PFSK-1 (cell line): Measurements from ENCODE around the gene BMP10.

Source experiments
- FOXP2 ChIP-seq: optimal IDR thresholded peaks from 2 replicates; pipeline ENCODE3; 2011; ENCODE audit warnings: borderline replicate concordance, control low read depth, inconsistent platforms; ENCODE audit not compliant: insufficient read depth; ENCODE audit errors: extremely low read length, extremely low read depth
- POLR2AphosphoS5 ChIP-seq: IDR thresholded peaks from 2 replicates; pipeline ENCODE4 v1.6.1; 2012; ENCODE audit warnings: low read depth, mild to moderate bottlenecking, control low read depth, low read length, moderate library complexity
- SIN3A ChIP-seq: IDR thresholded peaks from 2 replicates; pipeline ENCODE4 v1.6.1; 2012; ENCODE audit warnings: mild to moderate bottlenecking, low read length, moderate library complexity, borderline replicate concordance; ENCODE audit not compliant: insufficient read depth
- TAF1 ChIP-seq: IDR thresholded peaks from 2 replicates; pipeline ENCODE4 v1.6.1; 2012; ENCODE audit warnings: low read length, control low read depth, borderline replicate concordance; ENCODE audit not compliant: insufficient read depth
- TF ChIP-seq, protein P1 (sequence below), 2 experiments: IDR thresholded peaks; 2 replicates each; pipeline versions ENCODE4 v1.6.1 to v1.8.0; 2011 to 2012; ENCODE audit warnings: low read depth in 2 of 2, low read length in 2 of 2, control low read depth in 1 of 2, inconsistent platforms in 1 of 2, mild to moderate bottlenecking in 1 of 2, moderate library complexity in 1 of 2; ENCODE audit not compliant: insufficient read depth in 1 of 2

BMP10 gene

DNA sequence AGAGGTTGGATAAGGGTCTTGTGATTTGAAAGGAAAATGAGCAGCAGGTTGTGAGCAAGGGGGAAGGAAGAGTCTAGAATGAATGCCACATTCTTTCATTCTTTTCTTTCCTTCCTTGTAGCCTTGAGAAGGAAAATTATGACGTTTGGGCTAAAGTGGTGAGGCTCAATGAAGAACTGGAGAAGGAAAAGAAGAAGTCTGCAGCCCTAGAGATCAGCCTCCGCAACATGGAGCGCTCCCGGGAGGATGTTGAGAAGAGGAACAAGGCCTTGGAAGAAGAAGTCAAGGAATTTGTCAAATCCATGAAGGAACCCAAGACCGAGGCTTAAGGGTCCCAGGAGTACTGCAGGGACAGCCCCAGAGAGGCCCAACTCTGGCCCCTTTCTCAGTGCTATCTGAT lies 45.3 kb downstream of the BMP10 start:
- TF ChIP-seq SIN3A, result no peak

DNA sequence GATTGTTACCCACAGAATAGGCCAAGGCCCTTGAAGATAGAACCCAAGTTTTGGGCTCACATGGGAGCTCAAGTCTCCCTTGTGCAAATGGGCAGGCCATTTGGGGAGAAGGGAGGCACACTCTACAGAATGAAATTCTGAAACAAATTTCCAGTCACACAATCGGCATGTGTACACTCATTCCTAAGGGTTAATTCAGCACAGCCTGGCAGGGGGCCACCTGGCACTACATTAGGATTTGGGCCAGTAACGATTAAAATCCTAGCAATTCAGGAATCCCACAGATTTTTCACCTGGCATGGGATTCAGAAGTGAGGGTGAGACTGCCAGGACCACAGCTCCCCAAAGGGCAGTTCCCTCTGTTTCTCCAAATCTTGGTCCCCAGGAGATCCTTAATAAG lies 46.4 kb downstream of the BMP10 start:
- TF ChIP-seq POLR2AphosphoS5 (no peak), TAF1 (no peak), FOXP2 (no peak), SIN3A (no peak)
- TF ChIP-seq, protein P1, sequence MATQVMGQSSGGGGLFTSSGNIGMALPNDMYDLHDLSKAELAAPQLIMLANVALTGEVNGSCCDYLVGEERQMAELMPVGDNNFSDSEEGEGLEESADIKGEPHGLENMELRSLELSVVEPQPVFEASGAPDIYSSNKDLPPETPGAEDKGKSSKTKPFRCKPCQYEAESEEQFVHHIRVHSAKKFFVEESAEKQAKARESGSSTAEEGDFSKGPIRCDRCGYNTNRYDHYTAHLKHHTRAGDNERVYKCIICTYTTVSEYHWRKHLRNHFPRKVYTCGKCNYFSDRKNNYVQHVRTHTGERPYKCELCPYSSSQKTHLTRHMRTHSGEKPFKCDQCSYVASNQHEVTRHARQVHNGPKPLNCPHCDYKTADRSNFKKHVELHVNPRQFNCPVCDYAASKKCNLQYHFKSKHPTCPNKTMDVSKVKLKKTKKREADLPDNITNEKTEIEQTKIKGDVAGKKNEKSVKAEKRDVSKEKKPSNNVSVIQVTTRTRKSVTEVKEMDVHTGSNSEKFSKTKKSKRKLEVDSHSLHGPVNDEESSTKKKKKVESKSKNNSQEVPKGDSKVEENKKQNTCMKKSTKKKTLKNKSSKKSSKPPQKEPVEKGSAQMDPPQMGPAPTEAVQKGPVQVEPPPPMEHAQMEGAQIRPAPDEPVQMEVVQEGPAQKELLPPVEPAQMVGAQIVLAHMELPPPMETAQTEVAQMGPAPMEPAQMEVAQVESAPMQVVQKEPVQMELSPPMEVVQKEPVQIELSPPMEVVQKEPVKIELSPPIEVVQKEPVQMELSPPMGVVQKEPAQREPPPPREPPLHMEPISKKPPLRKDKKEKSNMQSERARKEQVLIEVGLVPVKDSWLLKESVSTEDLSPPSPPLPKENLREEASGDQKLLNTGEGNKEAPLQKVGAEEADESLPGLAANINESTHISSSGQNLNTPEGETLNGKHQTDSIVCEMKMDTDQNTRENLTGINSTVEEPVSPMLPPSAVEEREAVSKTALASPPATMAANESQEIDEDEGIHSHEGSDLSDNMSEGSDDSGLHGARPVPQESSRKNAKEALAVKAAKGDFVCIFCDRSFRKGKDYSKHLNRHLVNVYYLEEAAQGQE (IDR thresholded peaks at IDR 0.05; ENCODE audit: insufficient read depth in 1 of 2, low read depth in 2 of 2, low read length in 2 of 2), result no peak

DNA sequence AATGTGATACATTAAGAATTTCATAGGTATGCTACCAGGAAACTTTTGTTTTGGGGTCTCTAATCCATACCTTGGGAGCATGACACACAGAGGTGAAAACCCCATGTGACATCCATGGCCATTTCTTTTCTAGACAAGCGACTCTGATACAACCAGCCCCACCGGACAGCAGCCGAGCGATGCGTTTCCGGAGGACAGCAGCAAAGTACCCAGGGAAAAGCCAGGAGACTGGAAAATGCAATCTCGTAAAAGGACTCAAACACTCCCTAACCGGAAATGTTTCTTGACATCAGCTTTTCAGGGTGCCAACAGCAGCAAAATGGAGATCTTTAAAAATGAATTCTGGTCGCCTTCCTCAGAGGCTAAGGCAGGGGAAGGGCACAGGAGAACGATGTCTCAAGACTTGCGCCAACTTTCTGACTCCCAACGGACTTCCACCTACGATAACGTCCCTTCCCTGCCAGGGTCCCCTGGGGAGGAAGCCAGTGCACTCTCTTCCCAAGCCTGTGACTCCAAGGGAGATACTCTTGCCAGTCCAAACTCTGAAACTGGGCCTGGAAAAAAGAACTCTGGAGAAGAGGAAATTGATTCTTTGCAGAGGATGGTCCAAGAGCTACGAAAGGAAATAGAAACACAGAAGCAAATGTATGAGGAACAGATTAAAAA lies 48.9 kb downstream of the BMP10 start:
- no peak for TF ChIP-seq POLR2AphosphoS5
- TF ChIP-seq TAF1, result no peak
- TF ChIP-seq, protein P1 (IDR thresholded peaks at IDR 0.05; ENCODE audit: insufficient read depth in 1 of 2, low read depth in 2 of 2, low read length in 2 of 2), result no peak
- no peak for TF ChIP-seq SIN3A
- no peak for TF ChIP-seq FOXP2

DNA sequence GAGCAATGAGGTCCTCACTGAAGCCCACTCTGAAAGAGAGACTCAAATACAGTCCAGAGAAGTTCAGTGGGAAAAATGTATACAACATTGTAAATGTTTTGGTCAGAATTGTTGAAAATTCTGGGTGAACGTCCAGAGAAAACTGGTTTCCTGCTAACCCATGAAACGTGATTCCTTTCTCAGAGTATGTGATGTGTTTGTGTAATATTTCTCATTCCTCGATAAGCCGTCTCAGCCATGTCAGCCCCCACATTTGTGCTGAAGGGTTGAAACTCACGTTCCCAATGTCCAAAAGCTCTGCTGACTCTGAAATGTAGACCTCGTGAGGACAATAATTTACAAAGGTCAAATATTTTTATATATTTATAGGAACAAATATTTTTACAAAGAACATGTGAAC lies 51.6 kb downstream of the BMP10 start:
- TF ChIP-seq, protein P1 (IDR thresholded peaks at IDR 0.05; ENCODE audit: insufficient read depth in 1 of 2, low read depth in 2 of 2, low read length in 2 of 2), result no peak

DNA sequence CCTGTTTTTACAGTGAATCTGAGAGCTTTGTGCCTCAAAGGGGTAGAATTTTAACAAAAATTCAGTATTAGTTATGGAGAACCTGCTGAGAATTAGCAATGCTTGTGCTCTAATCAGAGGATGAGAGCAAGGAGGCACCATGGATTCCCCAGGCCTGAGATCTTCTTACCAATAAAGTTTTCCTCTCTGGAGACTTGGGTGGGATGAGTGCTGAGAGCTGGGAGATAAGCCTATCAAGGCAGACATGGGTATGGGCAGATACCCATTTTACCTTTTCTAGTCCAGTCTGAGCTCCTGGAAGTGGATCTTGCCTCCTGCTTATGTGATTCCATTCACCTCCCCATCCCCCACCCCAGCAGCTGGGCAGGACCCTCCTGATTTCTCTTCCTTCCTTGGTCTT lies 53.9 kb downstream of the BMP10 start:
- TF ChIP-seq FOXP2 (no peak), POLR2AphosphoS5 (no peak), SIN3A (no peak), TAF1 (no peak)
- TF ChIP-seq, protein P1 (IDR thresholded peaks at IDR 0.05; ENCODE audit: insufficient read depth in 1 of 2, low read depth in 2 of 2, low read length in 2 of 2), result no peak
